ENCODE results near the gene CCDC68.

CCDC68 gene

DNA sequence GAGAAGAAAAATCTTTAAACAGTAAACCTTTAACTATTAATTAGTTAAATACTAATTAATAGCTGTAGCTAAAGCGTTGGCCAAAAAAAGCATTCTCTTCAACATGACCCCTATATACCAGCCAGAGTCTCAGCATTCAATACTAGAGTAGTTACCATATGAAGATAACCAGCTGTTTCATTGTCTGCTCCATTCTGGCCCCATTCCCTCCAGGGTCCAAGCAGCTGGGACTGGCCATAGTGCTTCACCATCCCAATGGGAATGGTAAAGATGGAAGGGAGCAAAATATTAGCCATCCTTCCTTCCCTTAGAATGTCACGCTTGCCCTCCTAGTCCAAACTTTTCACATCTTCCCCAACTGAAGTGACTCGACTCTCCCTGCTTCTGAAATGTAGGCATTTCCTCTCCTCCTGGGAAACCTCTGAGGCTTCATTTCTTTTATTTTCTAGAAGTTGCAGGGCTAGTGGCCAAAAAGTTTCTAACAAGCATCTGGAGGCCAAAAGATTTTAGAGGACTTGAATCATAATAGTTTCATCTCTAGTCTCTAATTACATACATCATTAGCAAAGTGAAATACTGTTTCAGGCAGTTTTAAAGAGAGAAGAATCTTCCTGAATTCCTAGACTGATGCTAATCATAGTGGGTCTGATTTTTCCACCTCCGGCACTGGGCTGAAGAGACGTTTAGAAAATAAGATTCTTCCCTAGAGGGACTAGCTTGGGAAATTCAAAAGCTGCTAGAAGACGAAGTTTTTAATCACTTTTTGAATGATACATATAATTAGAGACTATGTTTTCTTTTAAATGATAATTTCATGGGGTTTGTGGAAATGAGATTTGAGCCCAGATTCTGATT is 52.7 kb downstream of the CCDC68 start:
- TF ChIP-seq CTCF (IDR thresholded peaks at IDR 0.05; ENCODE audit: low read depth, low read length) = no peak
- no peak overlapping the region for H3K4me3 ChIP-seq (ENCODE audit: low read depth, low read length)

- no peak overlapping the region for H3K4me3 ChIP-seq (ENCODE audit: low read depth, low read length)
- no peak for TF ChIP-seq CTCF (IDR thresholded peaks at IDR 0.05; ENCODE audit: low read depth, low read length)
Observed at GRCh38 chr18:54905629-54906028, 53.6 kb downstream of the CCDC68 start.

- TF ChIP-seq CTCF (IDR thresholded peaks at IDR 0.05; ENCODE audit: low read depth, low read length) = no peak
- no peak overlapping the region for H3K4me3 ChIP-seq (ENCODE audit: low read depth, low read length)
Observed at GRCh38 chr18:54904581-54904980, 54.7 kb downstream of the CCDC68 start.

- TF ChIP-seq CTCF (IDR thresholded peaks at IDR 0.05; ENCODE audit: low read depth, low read length) = no peak
- no peak overlapping the region for H3K4me3 ChIP-seq (ENCODE audit: low read depth, low read length)
Observed at GRCh38 chr18:54900290-54900689, 59.0 kb downstream of the CCDC68 start.

- no peak overlapping the region for H3K4me3 ChIP-seq (ENCODE audit: low read depth, low read length)
- no peak for TF ChIP-seq CTCF (IDR thresholded peaks at IDR 0.05; ENCODE audit: low read depth, low read length)
Observed at GRCh38 chr18:54899500-54899899, 59.8 kb downstream of the CCDC68 start.

GRCh38 chr18:54888933-54889332 is 70.3 kb downstream of the CCDC68 start:
- TF ChIP-seq CTCF (IDR thresholded peaks at IDR 0.05; ENCODE audit: low read depth, low read length) = no peak
- H3K4me3 ChIP-seq (ENCODE audit: low read depth, low read length) = no peak overlapping the region

GRCh38 chr18:54888378-54888777 is 70.9 kb downstream of the CCDC68 start:
- no peak for TF ChIP-seq CTCF (IDR thresholded peaks at IDR 0.05; ENCODE audit: low read depth, low read length)
- H3K4me3 ChIP-seq (ENCODE audit: low read depth, low read length) = no peak overlapping the region
